Upper lobe of left lung (tissue), 6 donors: ENCODE data around the gene ACP6. TPM values are rescaled to one million over a fixed set of nuclear protein-coding genes. Genes with fewer than 3 reads are reported as not detected.

Experiments
- ATAC-seq, 2 donors: fragments of 200-7000 bp; cut with Tn5 transposase; one replicate each; pipeline ENCODE4 v1.9.1; 2022; ENCODE audit warnings: mild to moderate bottlenecking in 2 of 2, moderate library complexity in 2 of 2; ENCODE audit not compliant: low FRiP score in 2 of 2
- DNase-seq, 2 donors: peaks; one replicate each; pipeline ENCODE4 v3.0.0-alpha.2; 2019 to 2020
- H3K27ac ChIP-seq, 4 donors: fragments of 200-600 bp; sonication (generic); one replicate each; pipeline ENCODE4 v1.5.1; 2016 to 2019
- H3K27me3 ChIP-seq, 4 donors: fragments of 200-600 bp; sonication (generic); one replicate each; pipeline ENCODE4 v1.5.1; 2017 to 2019
- H3K36me3 ChIP-seq, 4 donors: fragments of 200-600 bp; sonication (generic); one replicate each; pipeline ENCODE4 v1.5.1; 2016 to 2019
- H3K4me1 ChIP-seq, 4 donors: fragments of 200-600 bp; sonication (generic); one replicate each; pipeline ENCODE4 v1.5.1; 2018 to 2019
- H3K4me3 ChIP-seq, 4 donors: fragments of 200-600 bp; sonication (generic); one replicate each; pipeline ENCODE4 v1.5.1; 2017 to 2019; ENCODE audit warnings: mild to moderate bottlenecking in 2 of 4, moderate library complexity in 1 of 4
- H3K9me3 ChIP-seq, 4 donors: fragments of 200-600 bp; sonication (generic); one replicate each; pipeline ENCODE4 v1.5.1; 2018 to 2019
- CTCF ChIP-seq, 6 experiments: fragments of 450-650 bp in 4 of 6; fragments of 200-600 bp in 2 of 6; sonication (generic) in 2 of 6; IDR thresholded peaks; one replicate each; pipeline ENCODE4 v1.5.1; 2016 to 2019; ENCODE audit warnings: antibody characterized with exemption in 6 of 6
- EP300 ChIP-seq, 4 donors: sonication (generic); formaldehyde crosslinking; IDR thresholded peaks; one replicate each; pipeline ENCODE4 v1.5.1; 2017; ENCODE audit warnings: antibody characterized with exemption in 4 of 4, control low read depth in 2 of 4
- POLR2A ChIP-seq, 4 donors: fragments of 450-650 bp; IDR thresholded peaks; one replicate each; pipeline ENCODE4 v1.5.1; 2016 to 2017; ENCODE audit warnings: antibody characterized with exemption in 4 of 4, mild to moderate bottlenecking in 2 of 4
- POLR2AphosphoS5 ChIP-seq, 2 donors: sonication (generic); formaldehyde crosslinking; IDR thresholded peaks; one replicate each; pipeline ENCODE4 v1.5.1; 2017; ENCODE audit warnings: antibody characterized with exemption in 2 of 2
- WGBS, 2 donors: methylation state at CpG; one replicate each; pipeline ENCODE4 v1.1.5; 2017 to 2018; 5-methylcytosine and 5-hydroxymethylcytosine counted together
- total RNA-seq, 6 donors: library from RNA; depleted of rRNA in 4 of 6; stranded (reverse); fragments of >200 nt in 4 of 6; gene quantifications; one replicate each; pipeline versions ENCODE4 v1.1.0 to v1.2.1, GENCODE V29; 2016 to 2021
- donor health status: DM: no; HTN: no; CAD: no; lungs with moderate emphysema.
- donor health status: DM: no; HTN: yes; CAD: no; lungs with severe emphysema.

ACP6 gene
- total RNA-seq, 6 donors from 2014 or later, result 8.1 to 60.8 (median 21.6) TPM

GRCh38 chr1:147608596-147608995 lies 61.7 kb downstream of the ACP6 start:
- WGBS, 2 donors, result 53 to 77% methylated on average over 5 of the region's 5 CpGs
- ATAC-seq, result peak; percentile 52 to 94
- Histone ChIP-seq H3K4me3 (no peak overlapping the region), H3K27ac (no peak overlapping the region), H3K4me1 (peaks cover 0 to 5% (median 2%) of the 10 kb centered on the region in 4 donors), H3K27me3 (no peaks in the 10 kb centered on the region), H3K9me3 (no peaks in the 10 kb centered on the region), H3K36me3 (peaks cover 0 to 51% (median 18%) of the 10 kb centered on the region in 4 donors)
- TF ChIP-seq EP300 (IDR thresholded peaks at IDR 0.05) (no peak), POLR2AphosphoS5 (IDR thresholded peaks at IDR 0.05) (no peak), POLR2A (IDR thresholded peaks at IDR 0.05) (no peak), CTCF (IDR thresholded peaks at IDR 0.05) (no peak)
- DNase-seq, result peak in 1 of 2 donors; percentile 65

- H3K36me3 ChIP-seq, result peaks cover 0 to 26% (median 2%) of the 10 kb centered on the region in 4 donors
- H3K27ac ChIP-seq, result no peak overlapping the region
- H3K4me1 ChIP-seq, result peaks cover 5 to 11% (median 6%) of the 10 kb centered on the region in 4 donors
- WGBS, 2 donors, result 88 to 92% methylated on average over 2 of the region's 2 CpGs
- no peaks in the 10 kb centered on the region for H3K27me3 ChIP-seq
- no peak overlapping the region for H3K4me3 ChIP-seq
- no peak for TF ChIP-seq POLR2AphosphoS5 (IDR thresholded peaks at IDR 0.05)
- TF ChIP-seq POLR2A (IDR thresholded peaks at IDR 0.05), result no peak
- no peak for TF ChIP-seq CTCF (IDR thresholded peaks at IDR 0.05)
- no peak for TF ChIP-seq EP300 (IDR thresholded peaks at IDR 0.05)
- DNase-seq (no peak), ATAC-seq (no peak)
- no peaks in the 10 kb centered on the region for H3K9me3 ChIP-seq
Measured at GRCh38 chr1:147605591-147605990, 64.7 kb downstream of the ACP6 start.

DNA sequence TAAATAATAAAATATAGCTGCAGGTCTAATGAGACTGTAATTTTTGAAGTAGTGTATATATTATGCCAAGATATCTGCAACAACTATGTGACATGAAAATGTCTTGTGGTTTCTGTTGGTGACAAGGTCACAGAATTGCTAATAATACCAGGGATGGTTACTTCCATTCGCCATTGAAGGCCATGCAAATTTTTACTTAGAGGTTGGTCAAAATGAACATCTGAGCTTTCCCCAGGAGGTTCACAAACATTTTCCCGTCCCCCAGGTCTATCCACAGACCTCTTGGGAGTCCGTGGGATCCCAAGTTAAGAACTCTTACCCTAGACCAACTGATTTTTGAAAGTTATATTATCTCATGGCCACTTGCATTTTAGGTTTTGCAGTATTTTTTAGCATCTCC lies 66.3 kb downstream of the ACP6 start:
- Histone ChIP-seq H3K4me1 (peaks cover 8 to 12% (median 10%) of the 10 kb centered on the region in 4 donors), H3K9me3 (no peaks in the 10 kb centered on the region), H3K27me3 (no peaks in the 10 kb centered on the region), H3K36me3 (peaks cover 0 to 23% (median 2%) of the 10 kb centered on the region in 4 donors), H3K27ac (no peak overlapping the region), H3K4me3 (no peak overlapping the region)
- WGBS, 2 donors, result 92 to 98% methylated on average over 3 of the region's 3 CpGs
- no peak for ATAC-seq
- DNase-seq, result no peak
- TF ChIP-seq CTCF (IDR thresholded peaks at IDR 0.05) (no peak), EP300 (IDR thresholded peaks at IDR 0.05) (no peak), POLR2A (IDR thresholded peaks at IDR 0.05) (no peak), POLR2AphosphoS5 (IDR thresholded peaks at IDR 0.05) (no peak)

DNA sequence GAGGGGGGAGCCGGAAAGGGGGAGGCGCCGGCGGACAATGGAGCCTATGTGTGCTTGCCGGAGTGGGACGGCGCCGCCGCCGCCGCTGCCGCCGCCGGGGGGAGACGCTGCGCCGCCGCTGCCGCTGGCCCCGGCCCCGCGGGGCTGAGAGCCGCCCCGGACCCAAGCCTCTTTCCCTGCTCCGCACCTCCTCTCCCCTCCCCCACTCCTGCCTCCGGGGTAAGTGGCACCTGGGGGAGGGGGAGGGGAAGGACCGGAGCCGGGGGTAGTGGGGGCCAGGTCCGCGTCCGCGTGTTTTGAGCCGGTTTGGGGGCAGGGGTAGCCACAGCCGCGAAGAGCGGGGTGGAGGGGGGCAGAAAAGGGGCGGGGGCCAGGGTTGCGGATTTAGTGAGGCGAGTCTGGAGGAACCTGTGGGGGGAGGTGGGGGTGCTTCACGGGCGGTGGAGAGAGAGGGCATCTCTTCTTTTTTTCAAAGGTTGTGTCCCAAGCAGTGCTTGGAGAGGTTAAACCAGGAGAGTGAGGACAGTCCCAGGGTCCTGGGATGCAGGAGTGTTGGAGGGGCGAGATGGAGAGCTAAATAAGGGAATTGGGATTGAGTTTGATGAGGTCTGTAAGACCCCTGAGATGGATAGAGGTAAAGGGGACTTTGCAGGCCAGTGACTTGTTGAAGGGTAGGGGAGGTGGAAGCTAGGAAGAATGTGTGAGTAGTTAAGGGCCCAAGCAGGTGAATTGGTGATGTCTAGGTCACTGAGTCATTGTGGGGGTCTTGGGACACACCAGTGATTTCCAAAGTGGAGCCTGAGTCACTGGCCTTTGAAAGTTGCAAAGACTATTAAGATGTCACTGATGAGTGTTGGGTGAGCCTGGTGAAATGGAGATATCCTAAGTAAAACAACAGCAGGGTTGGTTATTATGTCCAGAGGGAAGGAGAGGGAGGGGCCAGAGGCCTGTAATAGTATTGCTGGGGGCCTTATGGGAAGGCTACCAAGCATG lies 69.9 kb downstream of the ACP6 start:
- Histone ChIP-seq H3K27ac (peak overlapping the region; percentile 84 to 93 (median 90)), H3K4me3 (peak overlapping the region; percentile 18 to 81 (median 76)), H3K9me3 (no peaks in the 10 kb centered on the region), H3K4me1 (peaks cover 12 to 18% (median 14%) of the 10 kb centered on the region in 4 donors), H3K27me3 (no peaks in the 10 kb centered on the region), H3K36me3 (peaks cover 0 to 7% (median 0%) of the 10 kb centered on the region in 4 donors)
- DNase-seq, result no peak
- TF ChIP-seq EP300 (IDR thresholded peaks at IDR 0.05) (no peak), POLR2AphosphoS5 (IDR thresholded peaks at IDR 0.05) (no peak), POLR2A (IDR thresholded peaks at IDR 0.05) (peak in 1 of 4 donors; percentile 44), CTCF (IDR thresholded peaks at IDR 0.05) (peak in 3 of 6 experiments; percentile 32 to 47 (median 40))
- ATAC-seq, result no peak
- 1 to 3% methylated on average over 13 to 18 of the region's 42 CpGs for WGBS, 2 donors
